ENCODE data around the gene MKS1.
A peak's percentile ranks its signal among the peaks of the same experiment; 100 is the strongest.

Gene MKS1

GRCh38 chr17:58224315-58224714 is 5.3 kb upstream of the MKS1 start:
- Histone ChIP-seq H2AFZ (ENCODE audit: low read depth) (no peak overlapping the region), H3K79me2 (ENCODE audit: insufficient read depth, low read depth) (no peaks in the 10 kb centered on the region), H3K4me3 (IDR thresholded peaks at IDR 0.05; ENCODE audit: insufficient read depth, low read depth, low read length) (no peak overlapping the region), H3K36me3 (ENCODE audit: insufficient read depth) (no peaks in the 10 kb centered on the region), H3K4me2 (no peak overlapping the region), H3K27me3 (ENCODE audit: insufficient read depth, low read depth) (no peaks in the 10 kb centered on the region), H3K9ac (no peak overlapping the region), H3K27ac (no peak overlapping the region), H4K20me1 (ENCODE audit: insufficient read depth) (no peaks in the 10 kb centered on the region), H3K4me1 (ENCODE audit: low read depth, poor library complexity, severe bottlenecking) (peaks cover 8% of the 10 kb centered on the region)
- TF ChIP-seq, protein P1, sequence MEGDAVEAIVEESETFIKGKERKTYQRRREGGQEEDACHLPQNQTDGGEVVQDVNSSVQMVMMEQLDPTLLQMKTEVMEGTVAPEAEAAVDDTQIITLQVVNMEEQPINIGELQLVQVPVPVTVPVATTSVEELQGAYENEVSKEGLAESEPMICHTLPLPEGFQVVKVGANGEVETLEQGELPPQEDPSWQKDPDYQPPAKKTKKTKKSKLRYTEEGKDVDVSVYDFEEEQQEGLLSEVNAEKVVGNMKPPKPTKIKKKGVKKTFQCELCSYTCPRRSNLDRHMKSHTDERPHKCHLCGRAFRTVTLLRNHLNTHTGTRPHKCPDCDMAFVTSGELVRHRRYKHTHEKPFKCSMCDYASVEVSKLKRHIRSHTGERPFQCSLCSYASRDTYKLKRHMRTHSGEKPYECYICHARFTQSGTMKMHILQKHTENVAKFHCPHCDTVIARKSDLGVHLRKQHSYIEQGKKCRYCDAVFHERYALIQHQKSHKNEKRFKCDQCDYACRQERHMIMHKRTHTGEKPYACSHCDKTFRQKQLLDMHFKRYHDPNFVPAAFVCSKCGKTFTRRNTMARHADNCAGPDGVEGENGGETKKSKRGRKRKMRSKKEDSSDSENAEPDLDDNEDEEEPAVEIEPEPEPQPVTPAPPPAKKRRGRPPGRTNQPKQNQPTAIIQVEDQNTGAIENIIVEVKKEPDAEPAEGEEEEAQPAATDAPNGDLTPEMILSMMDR (conservative IDR thresholded peaks at IDR 0.05; ENCODE audit: low read depth, low read length) = no peak

DNA sequence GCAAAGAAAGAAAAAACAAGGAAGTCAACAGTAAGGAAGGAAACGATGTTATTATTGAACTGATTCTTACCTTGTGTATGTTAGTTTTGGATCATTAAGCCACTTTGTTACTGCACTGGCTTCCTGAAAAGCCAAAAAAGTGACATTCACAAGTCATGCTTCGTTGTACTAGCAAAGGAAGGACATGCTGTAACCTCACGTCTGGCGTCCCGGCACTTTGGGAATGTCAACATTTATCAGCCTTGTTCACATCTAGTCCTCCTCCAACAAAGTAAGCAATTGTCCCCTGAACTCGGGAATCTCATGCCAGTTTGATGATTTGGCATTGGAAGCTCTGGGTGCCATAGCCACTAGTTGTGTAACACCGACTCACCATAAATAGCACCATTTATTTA is 731 bp upstream of the MKS1 start:
- H4K20me1 ChIP-seq (ENCODE audit: insufficient read depth) = no peaks in the 10 kb centered on the region
- no peaks in the 10 kb centered on the region for H3K27me3 ChIP-seq (ENCODE audit: insufficient read depth, low read depth)
- H3K36me3 ChIP-seq (ENCODE audit: insufficient read depth) = no peaks in the 10 kb centered on the region
- H3K4me2 ChIP-seq = peak overlapping the region; percentile 99
- TF ChIP-seq, protein P1 (conservative IDR thresholded peaks at IDR 0.05; ENCODE audit: low read depth, low read length) = no peak
- H3K4me3 ChIP-seq (IDR thresholded peaks at IDR 0.05; ENCODE audit: insufficient read depth, low read depth, low read length) = no peak overlapping the region
- H2AFZ ChIP-seq (ENCODE audit: low read depth) = peak overlapping the region; percentile 99
- peak overlapping the region; percentile 58 for H3K9ac ChIP-seq
- H3K79me2 ChIP-seq (ENCODE audit: insufficient read depth, low read depth) = no peaks in the 10 kb centered on the region
- H3K4me1 ChIP-seq (ENCODE audit: low read depth, poor library complexity, severe bottlenecking) = peaks cover 8% of the 10 kb centered on the region
- H3K27ac ChIP-seq = peak overlapping the region; percentile 55

DNA sequence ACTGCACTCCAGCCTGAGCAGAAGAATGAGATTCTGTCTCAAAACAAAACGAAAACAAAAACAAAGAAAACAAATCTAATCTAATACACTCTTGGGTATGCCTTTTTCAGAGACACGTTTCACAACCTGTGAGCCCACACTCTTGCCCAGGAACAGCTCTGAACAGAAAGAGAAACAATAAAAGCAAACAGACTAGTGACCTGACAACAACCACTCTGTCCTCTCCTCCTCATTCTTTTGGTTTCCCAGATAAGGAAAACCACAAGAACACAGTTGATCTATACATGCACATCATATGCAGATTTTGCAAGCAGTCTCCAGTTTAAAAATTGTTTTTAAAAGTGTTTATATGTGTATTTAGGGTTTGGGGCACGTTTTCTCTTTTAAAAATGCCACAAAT is 1.3 kb downstream of the MKS1 start:
- TF ChIP-seq, protein P1 (conservative IDR thresholded peaks at IDR 0.05; ENCODE audit: low read depth, low read length) = no peak
- H3K36me3 ChIP-seq (ENCODE audit: insufficient read depth) = no peaks in the 10 kb centered on the region

DNA sequence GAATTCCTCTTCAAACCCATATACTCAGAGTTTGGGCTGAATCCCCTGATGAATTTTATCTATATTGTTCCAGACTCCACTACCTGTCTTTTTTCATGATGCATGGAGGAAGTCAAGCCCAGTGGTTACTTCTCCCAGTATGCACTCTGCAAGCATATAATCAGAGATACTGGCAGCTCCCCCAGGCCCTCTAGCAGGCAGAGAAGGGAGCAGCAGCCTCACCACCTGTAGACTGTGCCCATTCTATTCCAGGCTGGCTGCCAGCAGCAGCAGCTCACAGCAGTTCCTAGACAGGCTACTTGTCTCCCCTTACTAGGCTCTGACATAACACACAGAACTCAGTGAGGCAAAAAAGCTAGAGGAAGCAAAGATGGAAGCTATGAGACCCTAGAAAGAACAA is 3.4 kb downstream of the MKS1 start:
- peaks cover 8% of the 10 kb centered on the region for H3K4me1 ChIP-seq (ENCODE audit: low read depth, poor library complexity, severe bottlenecking)
- H3K9ac ChIP-seq = no peak overlapping the region
- H2AFZ ChIP-seq (ENCODE audit: low read depth) = no peak overlapping the region
- H3K27me3 ChIP-seq (ENCODE audit: insufficient read depth, low read depth) = no peaks in the 10 kb centered on the region
- no peaks in the 10 kb centered on the region for H3K36me3 ChIP-seq (ENCODE audit: insufficient read depth)
- H3K4me2 ChIP-seq = no peak overlapping the region
- TF ChIP-seq, protein P1 (conservative IDR thresholded peaks at IDR 0.05; ENCODE audit: low read depth, low read length) = peak; percentile 22; the same call in 1 of the 2 replicates
- no peak overlapping the region for H3K27ac ChIP-seq
- no peaks in the 10 kb centered on the region for H4K20me1 ChIP-seq (ENCODE audit: insufficient read depth)
- H3K4me3 ChIP-seq (IDR thresholded peaks at IDR 0.05; ENCODE audit: insufficient read depth, low read depth, low read length) = no peak overlapping the region
- H3K79me2 ChIP-seq (ENCODE audit: insufficient read depth, low read depth) = no peaks in the 10 kb centered on the region

More for the DNA sequence above, 1.3 kb downstream of the MKS1 start:
- no peak overlapping the region for H3K9ac ChIP-seq
- peaks cover 8% of the 10 kb centered on the region for H3K4me1 ChIP-seq (ENCODE audit: low read depth, poor library complexity, severe bottlenecking)
- no peaks in the 10 kb centered on the region for H4K20me1 ChIP-seq (ENCODE audit: insufficient read depth)
- no peaks in the 10 kb centered on the region for H3K79me2 ChIP-seq (ENCODE audit: insufficient read depth, low read depth)
- H3K4me3 ChIP-seq (IDR thresholded peaks at IDR 0.05; ENCODE audit: insufficient read depth, low read depth, low read length) = no peak overlapping the region
- no peak overlapping the region for H2AFZ ChIP-seq (ENCODE audit: low read depth)
- no peaks in the 10 kb centered on the region for H3K27me3 ChIP-seq (ENCODE audit: insufficient read depth, low read depth)
- H3K4me2 ChIP-seq = no peak overlapping the region
- no peak overlapping the region for H3K27ac ChIP-seq

Data from KMS-11 (cell line).